Measurements from ENCODE around the gene USP1.

The USP1 gene

DNA sequence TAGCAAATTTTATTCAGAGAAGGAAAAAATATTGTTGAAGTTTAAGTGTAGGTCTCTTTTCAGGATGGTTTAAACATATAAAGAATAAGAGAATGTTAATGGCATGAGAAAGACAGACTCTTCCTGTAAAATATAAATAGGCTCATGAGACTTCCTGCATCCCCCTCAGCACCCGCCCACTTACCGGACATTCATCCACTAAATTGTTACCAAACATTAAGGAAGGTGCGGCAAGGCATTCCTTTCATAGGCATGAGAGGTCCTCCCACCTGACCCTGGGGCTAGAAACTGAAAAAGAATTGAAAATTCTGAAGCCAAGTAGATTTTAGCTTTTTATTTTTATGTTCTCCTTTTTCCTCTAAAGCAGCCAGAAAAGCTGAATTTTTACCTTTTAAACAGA lies 10.6 kb upstream of the USP1 start:
- no peaks in the 10 kb centered on the region for H3K27me3 ChIP-seq (ENCODE audit: control insufficient read depth, insufficient read depth, low read length)
- no peaks in the 10 kb centered on the region for H3K36me3 ChIP-seq (ENCODE audit: control insufficient read depth, insufficient read depth, low read length)
- H3K27ac ChIP-seq (ENCODE audit: low read length): no peak overlapping the region
- H3K4me1 ChIP-seq (ENCODE audit: control insufficient read depth, insufficient read depth, low read length): no peaks in the 10 kb centered on the region
- H3K4me3 ChIP-seq (ENCODE audit: low read length): no peak overlapping the region
- no CpG with 5 or more reads among the region's 3 CpGs for WGBS (ENCODE audit: insufficient coverage, insufficient read length)
- no peak for DNase-seq (ENCODE audit: low read depth, low spot score)
- H3K9me3 ChIP-seq (ENCODE audit: control insufficient read depth, insufficient read depth, low read length): no peaks in the 10 kb centered on the region

DNA sequence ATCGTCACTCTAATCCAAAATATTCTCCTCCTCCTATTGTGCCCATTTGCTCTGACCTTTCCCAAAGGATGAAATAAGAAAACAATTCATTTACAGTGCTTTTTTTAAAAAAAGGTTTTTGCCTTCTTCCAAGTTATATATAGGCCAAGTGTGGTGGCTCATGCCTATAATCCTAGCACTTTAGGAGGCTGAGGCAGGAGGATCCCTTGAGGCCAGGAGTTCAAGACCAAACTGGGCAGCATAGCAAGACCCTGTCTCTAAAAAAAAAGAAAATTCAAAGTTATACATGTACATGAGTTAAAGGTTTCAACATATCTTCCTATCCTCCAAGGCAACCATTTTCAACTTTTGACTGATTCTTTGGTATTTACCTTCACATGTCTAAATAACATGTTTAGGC lies 10.1 kb upstream of the USP1 start:
- Histone ChIP-seq H3K27ac (ENCODE audit: low read length) (no peak overlapping the region), H3K4me3 (ENCODE audit: low read length) (no peak overlapping the region), H3K27me3 (ENCODE audit: control insufficient read depth, insufficient read depth, low read length) (no peaks in the 10 kb centered on the region), H3K4me1 (ENCODE audit: control insufficient read depth, insufficient read depth, low read length) (no peaks in the 10 kb centered on the region), H3K36me3 (ENCODE audit: control insufficient read depth, insufficient read depth, low read length) (no peaks in the 10 kb centered on the region), H3K9me3 (ENCODE audit: control insufficient read depth, insufficient read depth, low read length) (no peaks in the 10 kb centered on the region)
- WGBS (ENCODE audit: insufficient coverage, insufficient read length): no CpG with 5 or more reads among the region's 1 CpG
- DNase-seq (ENCODE audit: low read depth, low spot score): no peak

DNA sequence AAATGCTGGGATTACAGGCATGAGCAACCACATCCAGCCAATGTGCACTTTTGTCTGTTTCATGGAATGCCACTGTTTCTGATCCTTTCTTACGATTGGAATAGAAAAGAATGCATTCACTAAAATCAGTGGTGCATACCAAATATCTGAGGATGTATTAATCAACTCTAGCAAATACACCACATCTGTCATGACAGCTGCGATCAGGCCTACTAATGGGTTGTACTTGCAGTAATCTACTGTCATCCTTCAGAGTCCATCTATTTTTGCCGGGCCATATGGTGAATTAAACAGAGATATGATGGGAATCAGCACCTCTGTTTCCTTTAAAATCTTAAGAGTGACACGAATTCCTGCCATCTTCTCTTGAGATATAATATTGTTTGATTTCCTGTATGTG lies 8.5 kb upstream of the USP1 start:
- Histone ChIP-seq H3K27me3 (ENCODE audit: control insufficient read depth, insufficient read depth, low read length) (no peaks in the 10 kb centered on the region), H3K27ac (ENCODE audit: low read length) (no peak overlapping the region), H3K4me1 (ENCODE audit: control insufficient read depth, insufficient read depth, low read length) (no peaks in the 10 kb centered on the region), H3K9me3 (ENCODE audit: control insufficient read depth, insufficient read depth, low read length) (no peaks in the 10 kb centered on the region), H3K36me3 (ENCODE audit: control insufficient read depth, insufficient read depth, low read length) (no peaks in the 10 kb centered on the region), H3K4me3 (ENCODE audit: low read length) (no peak overlapping the region)
- no CpG with 5 or more reads among the region's 4 CpGs for WGBS (ENCODE audit: insufficient coverage, insufficient read length)
- no peak for DNase-seq (ENCODE audit: low read depth, low spot score)

DNA sequence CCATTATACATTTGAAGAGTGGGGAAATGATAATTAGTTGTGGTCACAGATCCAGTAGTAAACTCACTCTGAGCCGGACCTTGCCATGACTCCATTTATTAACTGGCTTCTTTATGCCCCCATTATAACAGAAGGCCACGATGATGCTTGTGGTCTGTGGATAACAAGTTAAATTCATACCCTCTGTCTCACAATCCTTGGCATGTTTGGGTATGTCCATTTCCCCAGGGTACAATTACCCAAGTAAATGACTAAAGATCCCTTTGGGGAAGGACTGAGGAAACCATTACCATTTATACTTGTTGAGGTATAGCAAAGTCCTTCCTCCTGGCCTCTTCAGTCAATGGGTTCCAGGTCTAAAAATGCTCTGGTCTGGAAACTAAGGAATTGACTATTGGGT lies 7.3 kb upstream of the USP1 start:
- no peak for DNase-seq (ENCODE audit: low read depth, low spot score)
- H3K27me3 ChIP-seq (ENCODE audit: control insufficient read depth, insufficient read depth, low read length): no peaks in the 10 kb centered on the region
- H3K36me3 ChIP-seq (ENCODE audit: control insufficient read depth, insufficient read depth, low read length): no peaks in the 10 kb centered on the region
- no peaks in the 10 kb centered on the region for H3K4me1 ChIP-seq (ENCODE audit: control insufficient read depth, insufficient read depth, low read length)
- H3K27ac ChIP-seq (ENCODE audit: low read length): no peak overlapping the region
- H3K4me3 ChIP-seq (ENCODE audit: low read length): no peak overlapping the region
- no CpG with 5 or more reads among the region's 2 CpGs for WGBS (ENCODE audit: insufficient coverage, insufficient read length)
- H3K9me3 ChIP-seq (ENCODE audit: control insufficient read depth, insufficient read depth, low read length): no peaks in the 10 kb centered on the region

DNA sequence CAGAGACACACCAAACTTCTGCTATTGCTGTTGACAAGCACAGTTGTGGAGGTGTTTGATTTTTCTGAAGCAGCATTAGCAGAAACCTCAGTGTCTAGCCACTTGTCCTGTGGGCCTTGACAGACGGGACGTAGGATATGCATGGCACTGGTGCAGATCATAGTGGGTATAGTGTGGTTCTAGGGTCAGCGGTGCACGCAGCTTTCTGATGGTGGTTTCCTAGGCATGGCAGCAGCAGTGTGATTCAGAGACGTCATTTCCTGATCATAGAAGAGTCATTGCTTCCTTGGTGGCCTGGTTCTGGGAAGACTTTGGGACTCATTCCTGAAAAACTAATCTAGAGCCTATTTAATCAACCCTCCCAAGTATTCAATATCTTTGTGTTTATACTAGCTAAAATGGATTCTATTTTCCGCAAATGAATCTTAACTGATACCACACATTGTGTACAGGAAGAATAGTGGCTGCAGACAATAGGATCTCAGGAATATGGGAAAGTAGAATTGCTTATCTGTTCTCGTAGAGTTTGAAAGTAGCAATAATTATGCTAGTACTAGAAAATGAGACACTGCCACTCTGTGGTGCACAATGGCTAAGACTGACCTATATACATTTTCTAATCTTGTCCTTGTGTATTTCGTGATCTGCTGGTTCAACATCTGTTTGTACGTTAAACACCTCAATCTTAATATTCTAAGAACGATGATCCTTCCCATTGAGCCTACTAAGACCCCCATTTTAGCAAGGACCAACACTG lies 2.8 kb upstream of the USP1 start:
- no CpG with 5 or more reads among the region's 10 CpGs for WGBS (ENCODE audit: insufficient coverage, insufficient read length)
- Histone ChIP-seq H3K9me3 (ENCODE audit: control insufficient read depth, insufficient read depth, low read length) (no peaks in the 10 kb centered on the region), H3K36me3 (ENCODE audit: control insufficient read depth, insufficient read depth, low read length) (no peaks in the 10 kb centered on the region), H3K4me1 (ENCODE audit: control insufficient read depth, insufficient read depth, low read length) (no peaks in the 10 kb centered on the region), H3K4me3 (ENCODE audit: low read length) (no peak overlapping the region), H3K27me3 (ENCODE audit: control insufficient read depth, insufficient read depth, low read length) (no peaks in the 10 kb centered on the region), H3K27ac (ENCODE audit: low read length) (no peak overlapping the region)
- no peak for DNase-seq (ENCODE audit: low read depth, low spot score)

DNA sequence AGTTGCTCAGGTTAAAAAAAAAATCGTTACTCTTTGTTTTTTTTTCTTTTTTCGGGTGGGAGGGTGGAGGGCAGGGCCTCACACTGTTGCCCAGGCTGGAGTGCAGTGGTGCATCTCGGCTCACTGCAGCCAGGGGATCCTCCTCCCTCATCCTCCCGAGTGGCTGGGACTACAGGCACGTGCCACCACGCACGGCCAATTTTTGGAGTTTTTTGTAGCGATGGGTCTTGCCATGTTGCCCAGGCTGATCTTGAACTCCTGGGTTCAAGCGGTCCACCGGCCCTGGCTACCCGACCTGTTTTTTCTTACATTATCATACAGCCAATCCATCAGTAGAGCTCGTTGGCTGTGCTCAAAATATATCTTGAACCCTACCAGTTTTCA lies 2.2 kb upstream of the USP1 start:
- DNase-seq (ENCODE audit: low read depth, low spot score): no peak
- no peaks in the 10 kb centered on the region for H3K9me3 ChIP-seq (ENCODE audit: control insufficient read depth, insufficient read depth, low read length)
- H3K36me3 ChIP-seq (ENCODE audit: control insufficient read depth, insufficient read depth, low read length): no peaks in the 10 kb centered on the region
- no peak overlapping the region for H3K27ac ChIP-seq (ENCODE audit: low read length)
- H3K27me3 ChIP-seq (ENCODE audit: control insufficient read depth, insufficient read depth, low read length): no peaks in the 10 kb centered on the region
- H3K4me1 ChIP-seq (ENCODE audit: control insufficient read depth, insufficient read depth, low read length): no peaks in the 10 kb centered on the region
- H3K4me3 ChIP-seq (ENCODE audit: low read length): no peak overlapping the region
- no CpG with 5 or more reads among the region's 12 CpGs for WGBS (ENCODE audit: insufficient coverage, insufficient read length)

DNA sequence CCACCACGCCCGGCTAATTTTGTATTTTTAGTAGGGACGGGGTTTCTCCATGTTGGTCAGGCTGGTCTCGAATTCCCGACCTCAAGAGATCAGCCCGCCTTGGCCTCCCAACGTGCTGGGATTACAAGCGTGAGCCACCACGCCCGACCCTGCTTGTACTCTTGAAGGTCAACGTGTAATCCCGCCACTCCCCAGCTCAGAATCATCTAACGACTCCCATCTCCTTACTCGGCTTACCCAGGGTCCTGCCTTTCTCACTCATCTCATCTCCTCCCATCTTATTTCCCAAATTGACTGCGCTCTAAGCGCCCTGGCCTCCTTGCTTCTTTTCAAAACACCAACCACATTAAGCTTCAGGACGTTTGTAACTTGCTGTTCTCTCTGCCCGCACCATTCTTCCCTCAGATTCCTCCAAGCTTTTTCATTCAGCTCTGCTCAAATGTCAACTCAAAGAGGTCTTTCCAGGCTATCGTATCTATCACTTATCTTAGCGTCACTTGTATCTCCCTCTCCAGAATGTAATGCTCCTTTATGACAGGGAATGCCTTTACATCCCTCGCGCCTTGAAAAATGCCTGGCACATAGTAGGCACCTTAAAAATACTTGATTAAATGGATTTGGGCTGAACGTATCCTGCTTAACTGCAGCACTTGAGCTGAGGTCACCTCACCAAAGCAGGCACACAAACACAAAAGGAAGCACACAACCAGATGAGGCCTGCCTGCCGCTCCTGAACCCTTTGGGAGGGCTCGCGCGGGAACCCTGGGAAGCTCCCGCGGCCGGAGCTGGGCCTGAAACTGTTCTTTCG lies 1.4 kb upstream of the USP1 start:
- WGBS (ENCODE audit: insufficient coverage, insufficient read length): no CpG with 5 or more reads among the region's 31 CpGs
- peak overlapping the region; percentile 2 for H3K27ac ChIP-seq (ENCODE audit: low read length)
- no peaks in the 10 kb centered on the region for H3K4me1 ChIP-seq (ENCODE audit: control insufficient read depth, insufficient read depth, low read length)
- DNase-seq (ENCODE audit: low read depth, low spot score): no peak
- no peaks in the 10 kb centered on the region for H3K9me3 ChIP-seq (ENCODE audit: control insufficient read depth, insufficient read depth, low read length)
- no peaks in the 10 kb centered on the region for H3K27me3 ChIP-seq (ENCODE audit: control insufficient read depth, insufficient read depth, low read length)
- no peaks in the 10 kb centered on the region for H3K36me3 ChIP-seq (ENCODE audit: control insufficient read depth, insufficient read depth, low read length)
- H3K4me3 ChIP-seq (ENCODE audit: low read length): peak overlapping the region; percentile 76; the same call in 1 of the 2 replicates

DNA sequence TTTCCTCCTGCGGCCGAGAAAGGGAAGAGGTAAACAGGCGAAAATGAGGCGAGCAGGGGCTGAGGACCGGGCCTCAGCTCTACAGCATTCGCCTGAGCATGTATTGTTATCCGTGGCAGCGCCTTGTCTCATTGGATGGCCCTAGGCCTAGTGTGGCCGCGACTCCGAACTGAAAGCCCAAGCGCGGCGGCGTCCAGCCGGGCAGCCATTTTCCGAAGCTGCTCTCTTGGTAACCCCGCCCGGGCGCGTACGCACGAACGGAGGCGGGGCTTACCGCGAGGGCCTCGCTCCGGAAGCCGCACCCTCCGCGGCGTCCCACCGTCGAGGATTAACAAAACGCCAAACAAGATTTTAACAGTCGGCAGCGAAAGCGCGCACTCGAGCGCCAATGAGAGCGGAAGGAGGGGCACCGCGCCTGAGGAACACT lies 797 bp upstream of the USP1 start:
- Histone ChIP-seq H3K27me3 (ENCODE audit: control insufficient read depth, insufficient read depth, low read length) (no peaks in the 10 kb centered on the region), H3K36me3 (ENCODE audit: control insufficient read depth, insufficient read depth, low read length) (no peaks in the 10 kb centered on the region), H3K9me3 (ENCODE audit: control insufficient read depth, insufficient read depth, low read length) (no peaks in the 10 kb centered on the region), H3K27ac (ENCODE audit: low read length) (peak overlapping the region; percentile 2), H3K4me3 (ENCODE audit: low read length) (peak overlapping the region; percentile 76; the same call in 1 of the 2 replicates), H3K4me1 (ENCODE audit: control insufficient read depth, insufficient read depth, low read length) (no peaks in the 10 kb centered on the region)
- no CpG with 5 or more reads among the region's 45 CpGs for WGBS (ENCODE audit: insufficient coverage, insufficient read length)
- no peak for DNase-seq (ENCODE audit: low read depth, low spot score)

DNA sequence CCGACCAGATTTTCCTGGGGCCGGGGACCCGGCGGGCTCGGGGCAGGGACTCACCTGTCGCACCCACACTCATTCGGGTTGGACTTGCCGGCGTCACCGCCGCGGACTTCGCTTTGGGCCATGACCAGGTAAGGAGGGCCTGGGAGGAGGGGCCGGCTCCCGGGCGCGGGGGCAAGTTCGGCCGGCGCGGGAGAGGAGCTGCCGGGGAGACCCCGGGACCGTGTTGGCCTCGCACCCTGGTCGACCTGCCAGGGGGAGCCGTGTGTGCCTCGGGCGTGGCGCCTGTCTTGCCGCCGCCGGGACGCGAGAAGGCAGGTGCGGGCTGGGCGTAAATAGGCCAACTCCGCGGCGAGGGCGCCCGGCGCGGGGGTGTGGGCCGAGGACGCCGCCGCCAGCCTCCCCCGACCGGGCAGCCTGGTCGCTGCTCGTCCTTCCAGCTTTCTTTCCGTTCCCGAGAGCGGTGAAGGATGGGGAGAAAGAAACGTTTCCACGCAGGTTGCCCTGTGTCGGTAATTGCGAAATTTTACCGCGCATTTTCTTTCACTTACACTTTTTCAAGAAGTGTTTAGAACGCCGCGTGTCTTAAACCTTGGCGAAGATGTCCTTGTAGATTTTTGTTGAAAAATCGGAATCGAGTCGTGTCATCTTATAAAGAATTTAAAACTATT lies 558 bp downstream of the USP1 start:
- no peak for DNase-seq (ENCODE audit: low read depth, low spot score)
- Histone ChIP-seq H3K4me3 (ENCODE audit: low read length) (peak overlapping the region; percentile 76), H3K27me3 (ENCODE audit: control insufficient read depth, insufficient read depth, low read length) (no peaks in the 10 kb centered on the region), H3K4me1 (ENCODE audit: control insufficient read depth, insufficient read depth, low read length) (no peaks in the 10 kb centered on the region), H3K9me3 (ENCODE audit: control insufficient read depth, insufficient read depth, low read length) (no peaks in the 10 kb centered on the region), H3K36me3 (ENCODE audit: control insufficient read depth, insufficient read depth, low read length) (no peaks in the 10 kb centered on the region), H3K27ac (ENCODE audit: low read length) (no peak overlapping the region)
- no CpG with 5 or more reads among the region's 68 CpGs for WGBS (ENCODE audit: insufficient coverage, insufficient read length)

DNA sequence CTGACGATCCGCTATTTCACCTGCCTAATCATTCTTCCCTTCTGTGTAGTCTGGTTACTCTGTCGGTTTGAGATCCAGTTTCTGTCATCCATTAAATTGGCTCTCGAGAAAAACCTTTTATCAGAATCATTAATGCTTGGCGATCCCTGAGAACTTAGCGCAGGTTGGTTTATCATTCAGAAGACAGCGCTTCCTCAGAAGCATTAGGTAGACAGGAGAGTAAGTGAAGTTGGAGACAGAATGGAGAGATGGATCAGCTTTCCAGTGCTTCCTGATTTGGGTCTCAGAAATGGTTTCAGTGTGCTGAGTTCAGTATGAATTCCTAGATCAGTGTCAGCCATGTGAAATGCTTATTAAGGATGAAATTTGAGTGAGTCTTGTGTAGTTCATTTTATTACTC lies 1.3 kb downstream of the USP1 start:
- H3K4me3 ChIP-seq (ENCODE audit: low read length): peak overlapping the region; percentile 76; the same call in 1 of the 2 replicates
- no peaks in the 10 kb centered on the region for H3K4me1 ChIP-seq (ENCODE audit: control insufficient read depth, insufficient read depth, low read length)
- H3K36me3 ChIP-seq (ENCODE audit: control insufficient read depth, insufficient read depth, low read length): no peaks in the 10 kb centered on the region; the same call in 1 of the 2 replicates
- H3K9me3 ChIP-seq (ENCODE audit: control insufficient read depth, insufficient read depth, low read length): no peaks in the 10 kb centered on the region
- WGBS (ENCODE audit: insufficient coverage, insufficient read length): no CpG with 5 or more reads among the region's 7 CpGs
- no peak for DNase-seq (ENCODE audit: low read depth, low spot score)
- no peak overlapping the region for H3K27ac ChIP-seq (ENCODE audit: low read length)
- H3K27me3 ChIP-seq (ENCODE audit: control insufficient read depth, insufficient read depth, low read length): no peaks in the 10 kb centered on the region
